Neuronal stem cell (in vitro differentiated cells): Measurements from ENCODE around the gene RHO.
A peak's percentile ranks its signal among the peaks of the same experiment; 100 is the strongest.

Experiments
- DNase-seq: peaks from one replicate; pipeline ENCODE4 v3.0.0-alpha.2; 2013; ENCODE audit warnings: low spot score
- H2AFZ ChIP-seq: one replicate; pipeline ENCODE4 v1.6.1; 2013; ENCODE audit warnings: mild to moderate bottlenecking, low read length, inconsistent platforms
- H2AK5ac ChIP-seq: 2 replicates; pipeline ENCODE4 v1.6.1; 2013; ENCODE audit warnings: low read depth, mild to moderate bottlenecking, inconsistent platforms, low read length, moderate library complexity, mixed read lengths
- H2BK120ac ChIP-seq: 2 replicates; pipeline ENCODE4 v1.6.1; 2013; ENCODE audit warnings: low read depth, mild to moderate bottlenecking, inconsistent platforms, low read length, moderate library complexity, mixed read lengths
- H2BK12ac ChIP-seq: one replicate; pipeline ENCODE4 v1.6.1; 2013; ENCODE audit warnings: low read length, inconsistent platforms
- H2BK15ac ChIP-seq: 2 replicates; pipeline ENCODE4 v1.6.1; 2013; ENCODE audit warnings: mild to moderate bottlenecking, low read length, inconsistent platforms, mixed read lengths
- H2BK5ac ChIP-seq: one replicate; pipeline ENCODE4 v1.6.1; 2013; ENCODE audit warnings: inconsistent platforms, mild to moderate bottlenecking, low read length, moderate library complexity
- H3K14ac ChIP-seq: one replicate; pipeline ENCODE4 v1.6.1; 2013; ENCODE audit warnings: low read length, inconsistent platforms
- H3K18ac ChIP-seq: 2 replicates; pipeline ENCODE4 v1.6.1; 2013; ENCODE audit warnings: low read length, inconsistent platforms
- H3K23ac ChIP-seq: 2 replicates; pipeline ENCODE4 v1.6.1; 2013; ENCODE audit warnings: low read depth, mild to moderate bottlenecking, mixed read lengths, low read length, inconsistent platforms; ENCODE audit not compliant: poor library complexity
- H3K27ac ChIP-seq: replicated peaks from 3 replicates; pipeline ENCODE4 v1.5.1; 2013; ENCODE audit warnings: low read length, inconsistent platforms
- H3K27me3 ChIP-seq, 3 experiments: 2 replicates each; pipeline ENCODE4 v1.6.1; 2013; ENCODE audit warnings: low read length in 3 of 3, mild to moderate bottlenecking in 2 of 3, inconsistent platforms in 1 of 3, low read depth in 1 of 3, mixed read lengths in 1 of 3, moderate library complexity in 1 of 3; ENCODE audit not compliant: control insufficient read depth in 3 of 3, insufficient read depth in 3 of 3
- H3K36me3 ChIP-seq, 2 donors: replicated peaks in 1 of 2; 2 replicates each; pipeline ENCODE4 v1.6.1; 2013; ENCODE audit warnings: low read length in 2 of 2; ENCODE audit not compliant: control insufficient read depth in 2 of 2, insufficient read depth in 2 of 2
- H3K4ac ChIP-seq: 2 replicates; pipeline ENCODE4 v1.6.1; 2013; ENCODE audit warnings: inconsistent platforms, mild to moderate bottlenecking, low read length, moderate library complexity
- H3K4me1 ChIP-seq, 2 donors: 1 replicate in 1 of 2; 2 replicates in 1 of 2; pipeline ENCODE4 v1.6.1; 2013; ENCODE audit warnings: low read length in 2 of 2, low read depth in 1 of 2; ENCODE audit not compliant: control insufficient read depth in 2 of 2, insufficient read depth in 1 of 2
- H3K4me2 ChIP-seq: one replicate; pipeline ENCODE4 v1.6.1; 2013; ENCODE audit warnings: mild to moderate bottlenecking, low read length, inconsistent platforms; ENCODE audit not compliant: insufficient read depth, poor library complexity, severe bottlenecking
- H3K4me3 ChIP-seq, 2 donors: 2 replicates each; pipeline ENCODE4 v1.5.1; 2013; ENCODE audit warnings: low read length in 2 of 2, mild to moderate bottlenecking in 2 of 2, inconsistent platforms in 1 of 2, moderate library complexity in 1 of 2
- H3K79me1 ChIP-seq: one replicate; pipeline ENCODE4 v1.6.1; 2013; ENCODE audit warnings: low read depth, mild to moderate bottlenecking, inconsistent platforms, low read length, moderate library complexity
- H3K9ac ChIP-seq: one replicate; pipeline ENCODE4 v1.6.1; 2013; ENCODE audit warnings: mild to moderate bottlenecking, low read depth, low read length, inconsistent platforms; ENCODE audit not compliant: poor library complexity
- H3K9me3 ChIP-seq, 2 donors: replicated peaks in 1 of 2; 2 replicates each; pipeline versions ENCODE3 to v1.6.1; 2013; ENCODE audit warnings: low read length in 2 of 2, mild to moderate bottlenecking in 2 of 2, inconsistent platforms in 1 of 2, low read depth in 1 of 2, mixed read lengths in 1 of 2, moderate library complexity in 1 of 2; ENCODE audit not compliant: control insufficient read depth in 2 of 2, insufficient read depth in 1 of 2
- H4K8ac ChIP-seq: one replicate; pipeline ENCODE4 v1.6.1; 2013; ENCODE audit warnings: low read depth, mild to moderate bottlenecking, inconsistent platforms, low read length, moderate library complexity
- H4K91ac ChIP-seq: one replicate; pipeline ENCODE4 v1.6.1; 2013; ENCODE audit warnings: low read length, low read depth, mild to moderate bottlenecking, inconsistent platforms; ENCODE audit not compliant: poor library complexity
- WGBS, 2 donors: extraction: QIAGEN DNeasy Blood & Tissue Kit; methylation state at CpG; one replicate each; pipeline ENCODE4 v1.1.7; 2013; ENCODE audit warnings: missing lambda C conversion rate in 2 of 2, mixed read lengths in 1 of 2; ENCODE audit not compliant: insufficient read length in 2 of 2, insufficient replicate concordance in 1 of 2; ENCODE audit errors: extremely low coverage in 2 of 2; 5-methylcytosine and 5-hydroxymethylcytosine counted together

Gene RHO

GRCh38 chr3:129577925-129578786 is 49.7 kb downstream of the RHO start:
- Histone ChIP-seq H3K18ac (peak overlapping the region; percentile 51), H2BK15ac (no peak overlapping the region)

GRCh38 chr3:129579991-129580390 is 51.6 kb downstream of the RHO start:
- no peak overlapping the region for H4K8ac ChIP-seq
- peak overlapping the region; percentile 6 for H2AK5ac ChIP-seq
- H3K4me3 ChIP-seq = no peak overlapping the region
- peaks cover 0 to 36% of the 10 kb centered on the region in 2 donors for H3K36me3 ChIP-seq
- H2BK5ac ChIP-seq = peak overlapping the region; percentile 93
- no peak overlapping the region for H2BK12ac ChIP-seq
- no CpG with 5 or more reads among the region's 10 CpGs for WGBS, 2 donors
- H3K4me1 ChIP-seq = peaks cover 0 to 10% of the 10 kb centered on the region in 2 donors
- no peak overlapping the region for H3K18ac ChIP-seq
- no peak overlapping the region for H4K91ac ChIP-seq
- H3K9ac ChIP-seq = no peak overlapping the region
- no peak overlapping the region for H2BK120ac ChIP-seq
- H2BK15ac ChIP-seq = no peak overlapping the region
- H3K23ac ChIP-seq = no peak overlapping the region
- H3K27ac ChIP-seq = no peak overlapping the region
- no peak overlapping the region for H3K4me2 ChIP-seq
- no peak overlapping the region for H3K4ac ChIP-seq
- H2AFZ ChIP-seq = no peak overlapping the region
- H3K9me3 ChIP-seq = peaks cover 0 to 1% of the 10 kb centered on the region in 2 donors
- H3K14ac ChIP-seq = no peak overlapping the region
- no peaks in the 10 kb centered on the region for H3K79me1 ChIP-seq
- DNase-seq = no peak
- H3K27me3 ChIP-seq = no peaks in the 10 kb centered on the region

More at GRCh38 chr3:129577925-129578786, 49.7 kb downstream of the RHO start:
- H2AK5ac ChIP-seq = peak overlapping the region; percentile 22
- no peak overlapping the region for H3K4ac ChIP-seq
- peak overlapping the region; percentile 31 for H3K14ac ChIP-seq
- H3K27ac ChIP-seq = no peak overlapping the region
- H2BK12ac ChIP-seq = no peak overlapping the region
- H3K9ac ChIP-seq = peak overlapping the region; percentile 37
- no peaks in the 10 kb centered on the region for H3K79me1 ChIP-seq
- no peak overlapping the region for H3K4me3 ChIP-seq
- no peak overlapping the region for H4K91ac ChIP-seq
- no peak overlapping the region for H4K8ac ChIP-seq
- peaks cover 0 to 1% of the 10 kb centered on the region in 2 donors for H3K9me3 ChIP-seq
- H3K4me2 ChIP-seq = no peak overlapping the region
- no peak for DNase-seq
- H2BK120ac ChIP-seq = no peak overlapping the region
- H2AFZ ChIP-seq = no peak overlapping the region
- no peaks in the 10 kb centered on the region for H3K27me3 ChIP-seq
- H3K36me3 ChIP-seq = peaks cover 0 to 27% of the 10 kb centered on the region in 2 donors
- peak overlapping the region; percentile 46 for H3K23ac ChIP-seq
- peak overlapping the region; percentile 31 for H2BK5ac ChIP-seq
- WGBS, 2 donors = no CpG with 5 or more reads among the region's 21 CpGs
- H3K4me1 ChIP-seq = peaks cover 0 to 10% of the 10 kb centered on the region in 2 donors

- Histone ChIP-seq H2AFZ (no peak overlapping the region), H3K14ac (no peak overlapping the region), H3K27ac (no peak overlapping the region), H3K79me1 (no peaks in the 10 kb centered on the region), H3K9ac (no peak overlapping the region), H3K4me2 (no peak overlapping the region), H4K8ac (no peak overlapping the region), H3K4me1 (peaks cover 0 to 3% of the 10 kb centered on the region in 2 donors), H3K36me3 (peaks cover 0 to 44% of the 10 kb centered on the region in 2 donors), H2BK15ac (no peak overlapping the region), H2BK120ac (no peak overlapping the region), H3K27me3 (no peaks in the 10 kb centered on the region), H2BK5ac (no peak overlapping the region), H2BK12ac (no peak overlapping the region), H3K23ac (no peak overlapping the region), H2AK5ac (no peak overlapping the region), H3K4ac (no peak overlapping the region), H3K9me3 (no peaks in the 10 kb centered on the region), H3K18ac (no peak overlapping the region), H4K91ac (no peak overlapping the region), H3K4me3 (no peak overlapping the region)
- no peak for DNase-seq
- no CpG with 5 or more reads among the region's 8 CpGs for whole genome bisulfite sequencing, 2 donors
Observed at GRCh38 chr3:129581623-129582022, 53.2 kb downstream of the RHO start.

GRCh38 chr3:129582799-129583198 is 54.4 kb downstream of the RHO start:
- Histone ChIP-seq H3K4me1 (peaks cover 0 to 3% of the 10 kb centered on the region in 2 donors), H2BK12ac (no peak overlapping the region), H3K4me2 (no peak overlapping the region), H3K79me1 (no peaks in the 10 kb centered on the region), H4K91ac (no peak overlapping the region), H3K27me3 (no peaks in the 10 kb centered on the region), H2BK5ac (no peak overlapping the region), H3K4ac (no peak overlapping the region), H3K23ac (no peak overlapping the region), H4K8ac (no peak overlapping the region), H2AFZ (no peak overlapping the region), H2BK120ac (no peak overlapping the region), H3K18ac (no peak overlapping the region), H3K9ac (no peak overlapping the region), H2AK5ac (no peak overlapping the region), H3K14ac (no peak overlapping the region), H2BK15ac (no peak overlapping the region), H3K9me3 (no peaks in the 10 kb centered on the region), H3K27ac (no peak overlapping the region), H3K36me3 (peaks cover 0 to 33% of the 10 kb centered on the region in 2 donors), H3K4me3 (no peak overlapping the region)
- DNase-seq = no peak
- no CpG with 5 or more reads among the region's 5 CpGs for WGBS, 2 donors
